Left lung (tissue), 10 donors: ENCODE measurements around the gene UBE2M. TPM values are rescaled to one million over a fixed set of nuclear protein-coding genes. Genes with fewer than 3 reads are reported as not detected.
A peak's percentile ranks its signal among the peaks of the same experiment; 100 is the strongest.

ENCODE experiments used
- ATAC-seq: fragments of 200-7000 bp; cut with Tn5 transposase; one replicate; pipeline ENCODE4 v1.9.1; 2020; ENCODE audit warnings: moderate library complexity
- DNase-seq, 4 donors: peaks; one replicate each; pipeline ENCODE4 v3.0.0-alpha.2; 2013 to 2020
- H3K27ac ChIP-seq, 2 donors: fragments of 200-600 bp; sonication (generic) in 1 of 2; one replicate each; pipeline versions ENCODE4 v1.5.0 to v1.8.0; 2020 to 2021
- H3K27me3 ChIP-seq, 2 donors: fragments of 200-600 bp; sonication (generic) in 1 of 2; one replicate each; pipeline versions ENCODE4 v1.5.0 to v1.8.0; 2020 to 2021
- H3K36me3 ChIP-seq, 2 donors: fragments of 200-600 bp; sonication (generic) in 1 of 2; one replicate each; pipeline versions ENCODE4 v1.5.0 to v1.8.0; 2020 to 2021
- H3K4me1 ChIP-seq, 2 donors: fragments of 200-600 bp; one replicate each; pipeline ENCODE4 v1.8.0; 2021
- H3K4me3 ChIP-seq, 2 donors: fragments of 200-600 bp; sonication (generic) in 1 of 2; one replicate each; pipeline versions ENCODE4 v1.5.0 to v1.8.0; 2020 to 2021; ENCODE audit warnings: mild to moderate bottlenecking in 1 of 2
- H3K9me3 ChIP-seq, 2 donors: fragments of 200-600 bp; sonication (generic) in 1 of 2; one replicate each; pipeline versions ENCODE4 v1.5.0 to v1.8.0; 2020 to 2021
- intact Hi-C, 2 donors: fragments of 100-400 bp; cut with DNase I; formaldehyde crosslinking; loops; one replicate each; pipeline versions ENCODE4 v1.11.2 to v1.14.2; 2022
- polyA plus RNA-seq, 6 donors: library from polyadenylated mRNA; unstranded; fragments of 120-200 nt; gene quantifications; one replicate each; pipeline ENCODE4 v1.2.1, GENCODE V29; 2013; ENCODE audit not compliant: insufficient read length in 6 of 6
- total RNA-seq, 2 donors: library from RNA; stranded (reverse); fragmentation: NEBNext Ultra II Directional; extraction: Animal tissue kit (Norgen Biotek cat#: 25700); gene quantifications; one replicate each; pipeline ENCODE4 v1.2.1, GENCODE V29; 2021
- TF ChIP-seq, protein P1 (sequence below), 2 donors: fragments of 200-600 bp; sonication (generic) in 1 of 2; IDR thresholded peaks; one replicate each; pipeline versions ENCODE4 v1.5.0 to v1.8.0; 2021; ENCODE audit warnings: antibody characterized with exemption in 2 of 2
- donor health status: DM: no; HTN: yes; CAD: no.
- donor health status: DM: no; HTN: no; CAD: no.

The UBE2M gene
- total and polyA plus RNA-seq, 8 donors: 54.9 to 85.9 (median 74.0) TPM

DNA sequence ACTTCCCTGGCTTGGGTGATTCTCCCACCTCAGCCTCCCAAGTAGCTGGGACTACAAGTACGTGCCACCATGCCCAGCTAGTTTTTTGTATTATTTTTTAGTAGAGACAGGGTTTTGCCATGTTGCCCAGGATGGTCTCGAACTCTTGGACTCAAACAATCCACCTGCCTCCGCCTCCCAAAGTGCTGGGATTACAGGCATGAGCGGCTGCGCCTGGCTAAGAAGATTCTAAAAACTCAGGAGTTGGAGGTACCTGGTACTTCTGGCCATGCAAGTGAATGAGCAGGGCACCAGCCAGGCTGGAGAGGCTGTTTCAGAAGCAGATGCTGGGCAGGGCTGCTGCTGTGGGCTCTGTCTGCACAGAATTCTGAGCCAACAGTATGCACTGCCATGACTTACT, 8.6 kb upstream of the UBE2M start:
- Histone ChIP-seq H3K27me3 (peaks cover 0 to 26% of the 10 kb centered on the region in 2 donors), H3K4me1 (peaks cover 11 to 28% of the 10 kb centered on the region in 2 donors), H3K9me3 (no peaks in the 10 kb centered on the region), H3K36me3 (peaks cover 0 to 46% of the 10 kb centered on the region in 2 donors), H3K4me3 (no peak overlapping the region), H3K27ac (no peak overlapping the region)
- DNase-seq: no peak
- TF ChIP-seq, protein P1, sequence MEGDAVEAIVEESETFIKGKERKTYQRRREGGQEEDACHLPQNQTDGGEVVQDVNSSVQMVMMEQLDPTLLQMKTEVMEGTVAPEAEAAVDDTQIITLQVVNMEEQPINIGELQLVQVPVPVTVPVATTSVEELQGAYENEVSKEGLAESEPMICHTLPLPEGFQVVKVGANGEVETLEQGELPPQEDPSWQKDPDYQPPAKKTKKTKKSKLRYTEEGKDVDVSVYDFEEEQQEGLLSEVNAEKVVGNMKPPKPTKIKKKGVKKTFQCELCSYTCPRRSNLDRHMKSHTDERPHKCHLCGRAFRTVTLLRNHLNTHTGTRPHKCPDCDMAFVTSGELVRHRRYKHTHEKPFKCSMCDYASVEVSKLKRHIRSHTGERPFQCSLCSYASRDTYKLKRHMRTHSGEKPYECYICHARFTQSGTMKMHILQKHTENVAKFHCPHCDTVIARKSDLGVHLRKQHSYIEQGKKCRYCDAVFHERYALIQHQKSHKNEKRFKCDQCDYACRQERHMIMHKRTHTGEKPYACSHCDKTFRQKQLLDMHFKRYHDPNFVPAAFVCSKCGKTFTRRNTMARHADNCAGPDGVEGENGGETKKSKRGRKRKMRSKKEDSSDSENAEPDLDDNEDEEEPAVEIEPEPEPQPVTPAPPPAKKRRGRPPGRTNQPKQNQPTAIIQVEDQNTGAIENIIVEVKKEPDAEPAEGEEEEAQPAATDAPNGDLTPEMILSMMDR (IDR thresholded peaks at IDR 0.05): no peak
- intact Hi-C loops: no loop called here
- ATAC-seq: no peak

DNA sequence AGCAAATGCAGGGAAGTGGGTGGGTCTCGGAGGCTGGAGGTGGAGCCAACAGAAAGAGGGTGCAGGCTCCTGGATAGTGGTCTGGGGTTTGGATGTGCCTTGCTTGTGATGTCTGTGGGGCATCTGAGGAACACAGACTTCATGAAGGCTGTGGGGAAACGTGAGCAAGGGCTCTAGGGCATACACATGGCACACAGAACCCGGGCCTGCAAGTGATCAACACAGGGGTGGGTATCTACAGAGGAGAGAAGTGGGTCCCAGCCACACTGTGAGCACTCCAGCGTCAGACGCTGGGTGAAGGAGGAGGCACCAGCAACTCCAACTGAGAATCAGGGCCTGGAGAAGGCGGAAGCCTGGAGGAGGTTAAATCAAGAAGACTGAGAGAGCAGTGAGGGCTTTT, 5.4 kb upstream of the UBE2M start:
- Histone ChIP-seq H3K9me3 (no peaks in the 10 kb centered on the region), H3K27ac (no peak overlapping the region), H3K4me1 (peaks cover 16 to 35% of the 10 kb centered on the region in 2 donors), H3K36me3 (peaks cover 0 to 22% of the 10 kb centered on the region in 2 donors), H3K4me3 (no peak overlapping the region), H3K27me3 (peaks cover 0 to 39% of the 10 kb centered on the region in 2 donors)
- TF ChIP-seq, protein P1 (IDR thresholded peaks at IDR 0.05): no peak
- DNase-seq: no peak
- intact Hi-C loops: no loop called here
- ATAC-seq: no peak

DNA sequence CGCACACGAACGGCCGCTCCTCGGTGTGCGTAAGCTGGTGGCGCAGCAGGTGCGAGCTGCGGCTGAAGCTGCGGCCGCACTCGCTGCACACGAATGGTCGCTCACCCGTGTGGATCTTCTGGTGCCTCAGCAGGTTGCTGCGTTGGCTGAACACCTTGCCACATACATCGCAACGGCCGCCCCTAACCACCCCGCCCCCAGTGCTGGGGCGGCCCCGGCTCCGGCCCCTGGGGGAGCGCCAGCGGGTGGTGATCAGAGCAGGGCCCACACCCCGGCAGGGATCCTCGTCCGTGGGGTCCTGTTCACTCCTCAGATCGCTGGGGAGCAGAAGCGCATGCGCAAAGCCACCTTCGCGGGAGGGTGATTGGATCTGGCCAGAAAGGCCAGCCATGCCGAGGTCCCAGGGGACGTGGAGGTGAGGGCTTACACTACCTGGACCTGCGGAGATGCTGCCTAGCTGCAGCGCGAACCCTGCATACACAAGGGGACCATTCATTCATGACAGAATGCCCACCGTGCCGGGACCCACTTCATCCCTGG, 4.7 kb upstream of the UBE2M start:
- peaks cover 0 to 15% of the 10 kb centered on the region in 2 donors for H3K36me3 ChIP-seq
- H3K27me3 ChIP-seq: peaks cover 0 to 39% of the 10 kb centered on the region in 2 donors
- H3K4me1 ChIP-seq: peaks cover 16 to 35% of the 10 kb centered on the region in 2 donors
- DNase-seq: peak in 2 of 4 donors; percentile 24 to 53
- H3K4me3 ChIP-seq: peak overlapping the region; percentile 21 to 31
- intact Hi-C loops: no loop called here
- peak overlapping the region in 1 of 2 donors; percentile 48 for H3K27ac ChIP-seq
- TF ChIP-seq, protein P1 (IDR thresholded peaks at IDR 0.05): no peak
- no peak for ATAC-seq
- no peaks in the 10 kb centered on the region for H3K9me3 ChIP-seq

DNA sequence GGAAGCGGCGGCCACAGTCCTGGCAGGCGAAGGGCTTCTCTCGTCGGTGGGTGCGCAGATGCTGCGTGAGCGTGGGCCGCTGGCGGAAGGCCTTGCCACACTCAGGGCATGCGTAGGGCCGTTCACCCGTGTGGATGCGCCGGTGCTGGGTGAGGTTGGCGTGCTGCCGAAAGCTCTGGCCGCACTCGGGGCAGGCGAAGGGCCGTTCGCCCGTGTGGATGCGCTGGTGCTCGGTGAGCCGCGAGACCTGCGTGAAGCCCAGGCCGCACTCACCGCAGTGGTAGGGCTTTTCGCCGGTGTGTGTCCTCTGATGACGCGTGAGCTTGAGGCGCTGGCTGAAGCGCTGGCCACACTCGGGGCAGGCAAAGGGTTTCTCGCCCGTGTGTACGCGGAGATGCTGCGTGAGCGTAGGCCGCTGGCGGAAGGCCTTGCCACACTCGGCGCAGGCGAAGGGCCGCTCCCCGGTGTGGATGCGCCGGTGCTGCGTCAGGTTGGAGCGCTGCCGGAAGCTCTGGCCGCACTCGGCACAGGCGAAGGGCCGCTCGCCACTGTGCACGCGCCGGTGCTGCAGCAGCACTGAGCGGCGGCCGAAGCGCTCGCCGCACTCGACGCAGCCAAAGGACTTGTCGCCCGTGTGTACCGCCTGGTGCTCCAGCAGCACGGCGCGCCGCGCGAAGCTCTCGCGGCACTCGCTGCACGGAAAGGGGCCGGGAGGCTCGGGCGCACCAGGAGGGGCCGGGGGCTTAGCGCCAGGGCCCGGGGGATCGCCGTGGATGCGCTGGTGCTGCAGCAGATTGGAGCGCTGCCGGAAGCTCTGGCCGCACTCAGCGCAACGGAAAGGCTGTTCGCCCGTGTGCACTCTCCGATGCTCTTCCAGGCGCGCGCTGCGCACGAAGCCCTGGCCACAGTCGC, 4.0 kb upstream of the UBE2M start:
- peaks cover 0 to 9% of the 10 kb centered on the region in 2 donors for H3K36me3 ChIP-seq
- H3K27ac ChIP-seq: peak overlapping the region; percentile 9 to 48
- H3K4me1 ChIP-seq: peaks cover 17 to 36% of the 10 kb centered on the region in 2 donors
- peaks cover 0 to 39% of the 10 kb centered on the region in 2 donors for H3K27me3 ChIP-seq
- intact Hi-C loops: no loop called here
- H3K4me3 ChIP-seq: peak overlapping the region; percentile 21 to 31
- DNase-seq: peak; percentile 34 to 83 (median 44)
- peak; percentile 12 for ATAC-seq
- TF ChIP-seq, protein P1 (IDR thresholded peaks at IDR 0.05): no peak
- no peaks in the 10 kb centered on the region for H3K9me3 ChIP-seq
